Measurements from ENCODE around the gene PHACTR2.
A peak's percentile ranks its signal among the peaks of the same experiment; 100 is the strongest.
"Not testable (repeated sequence)": the region's sequence is repeated elsewhere in the genome, so short reads cannot be mapped to it uniquely, and the experiment has no call there.

Gene PHACTR2

GRCh38 chr6:143806282-143807102, 128.7 kb downstream of the PHACTR2 start:
- no peak for DNase-seq

- DNase-seq, result no peak
Observed at GRCh38 chr6:143807103-143807772, 129.5 kb downstream of the PHACTR2 start.

GRCh38 chr6:143810745-143811144, 133.0 kb downstream of the PHACTR2 start:
- no peak for DNase-seq

- no peak for DNase-seq
Observed at GRCh38 chr6:143811501-143812157, 133.9 kb downstream of the PHACTR2 start.

- no peak for DNase-seq
Observed at GRCh38 chr6:143817621-143818020, 139.9 kb downstream of the PHACTR2 start.

- DNase-seq, result no peak
Observed at GRCh38 chr6:143821359-143821758, 143.6 kb downstream of the PHACTR2 start.

- no peak for DNase-seq
Observed at GRCh38 chr6:143822584-143823024, 144.8 kb downstream of the PHACTR2 start.

GRCh38 chr6:143823548-143823947, 145.8 kb downstream of the PHACTR2 start:
- no peak for DNase-seq

GRCh38 chr6:143828572-143828971, 150.8 kb downstream of the PHACTR2 start:
- no peak for DNase-seq

- no peak for DNase-seq
Observed at GRCh38 chr6:143836150-143836549, 158.4 kb downstream of the PHACTR2 start.

GRCh38 chr6:143838395-143838794, 160.6 kb downstream of the PHACTR2 start:
- no peak for DNase-seq

- DNase-seq, result no peak
Observed at GRCh38 chr6:143839196-143839595, 161.4 kb downstream of the PHACTR2 start.

GRCh38 chr6:143840595-143841265, 163.0 kb downstream of the PHACTR2 start:
- no peak for DNase-seq

- DNase-seq, result peak in 1 of 56 donors; percentile 20
Observed at GRCh38 chr6:143842461-143842901, 164.7 kb downstream of the PHACTR2 start.

GRCh38 chr6:143842902-143843676, 165.3 kb downstream of the PHACTR2 start, which contains the start of gene LTV1:
LTV1 (plus strand) TSS chr6:143843338; CDS start chr6:143843478, 140 bp downstream.
- peak; percentile 63 to 98 (median 94) for DNase-seq

- peak in 1 of 56 donors; percentile 36 for DNase-seq
Observed at GRCh38 chr6:143843677-143843999, 165.9 kb downstream of the PHACTR2 start.

GRCh38 chr6:143844006-143844405, 166.2 kb downstream of the PHACTR2 start:
- no peak for DNase-seq

GRCh38 chr6:143845033-143845432, 167.3 kb downstream of the PHACTR2 start:
- DNase-seq, result no peak

- not testable (repeated sequence) for DNase-seq
Observed at GRCh38 chr6:143851706-143852105, 173.9 kb downstream of the PHACTR2 start.

GRCh38 chr6:143855057-143855456, 177.3 kb downstream of the PHACTR2 start:
- DNase-seq, result not testable (repeated sequence)

GRCh38 chr6:143856762-143857161, 179.0 kb downstream of the PHACTR2 start:
- DNase-seq, result not testable (repeated sequence)
